ENCODE results near the gene SAMD15.
"Not testable (repeated sequence)": the region's sequence is repeated elsewhere in the genome, so short reads cannot be mapped to it uniquely, and the experiment has no call there.

The SAMD15 gene

DNA sequence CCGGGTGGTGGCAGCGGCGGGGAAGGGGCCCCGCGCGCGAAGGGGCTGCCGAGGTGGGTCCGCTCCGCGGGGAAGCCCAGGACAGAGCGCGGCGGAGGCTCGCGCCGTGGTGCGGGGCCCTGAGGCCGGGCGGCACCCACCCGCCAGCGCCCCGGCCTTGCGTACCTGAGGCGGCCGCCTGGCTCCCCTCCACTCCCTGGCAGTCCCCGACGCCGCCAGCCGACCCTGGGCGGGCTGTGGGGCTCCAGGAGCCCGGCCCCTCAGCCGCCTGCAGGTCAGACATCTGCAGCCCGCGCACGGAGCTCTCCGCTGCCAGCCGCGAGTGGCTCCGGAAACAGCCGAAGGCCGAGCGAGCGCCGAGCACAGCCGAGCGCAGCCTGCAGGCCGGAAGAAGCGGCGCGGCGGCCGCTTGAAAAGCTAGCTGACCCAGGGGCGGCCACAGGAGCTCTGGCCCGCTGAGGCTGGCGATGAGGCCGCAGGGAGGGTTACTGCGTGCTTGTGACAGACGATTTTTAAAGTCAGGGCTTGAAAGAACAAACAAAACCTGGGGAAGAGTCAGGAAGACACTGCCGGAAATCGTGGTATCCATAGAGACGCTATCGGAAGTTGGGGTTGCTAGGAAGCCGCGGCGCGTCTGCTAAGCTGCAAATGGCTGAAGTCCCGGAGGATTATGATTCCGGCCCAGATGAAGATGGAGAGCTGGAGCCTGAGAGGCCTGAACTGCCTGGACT lies at the start of gene SAMD15, which contains the start of gene TMED8:
TSS of gene SAMD15 (plus strand) at position 609 of the 731 bp plus-strand sequence. CDS start at position 649, 40 bp downstream.
TSS of gene TMED8 (minus strand) at position 324 of the 731 bp plus-strand sequence. CDS start at position 283, 41 bp downstream.
- DNase-seq = peak in 1 of 2 experiments; percentile 70

DNA sequence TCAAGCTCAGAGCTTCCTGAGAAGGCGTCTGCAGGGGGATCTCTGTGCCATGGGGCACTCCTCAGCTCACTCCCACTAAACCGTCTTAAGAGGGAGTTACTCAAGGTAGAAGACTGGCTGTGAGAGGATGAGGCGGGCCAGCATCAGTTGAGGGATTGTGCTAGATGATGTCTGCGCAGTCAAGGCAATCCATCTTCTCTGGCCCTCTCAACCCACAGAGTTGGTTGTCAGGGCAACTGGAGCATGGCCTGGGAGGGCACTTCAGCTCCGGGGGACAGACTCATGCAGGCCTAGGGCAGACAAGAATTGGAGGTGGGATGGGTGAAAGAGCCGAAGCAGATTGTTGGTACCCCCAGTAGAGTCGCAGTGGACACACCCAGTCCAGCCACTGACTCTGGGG lies 47.3 kb upstream of the SAMD15 start:
- no peak for DNase-seq

DNA sequence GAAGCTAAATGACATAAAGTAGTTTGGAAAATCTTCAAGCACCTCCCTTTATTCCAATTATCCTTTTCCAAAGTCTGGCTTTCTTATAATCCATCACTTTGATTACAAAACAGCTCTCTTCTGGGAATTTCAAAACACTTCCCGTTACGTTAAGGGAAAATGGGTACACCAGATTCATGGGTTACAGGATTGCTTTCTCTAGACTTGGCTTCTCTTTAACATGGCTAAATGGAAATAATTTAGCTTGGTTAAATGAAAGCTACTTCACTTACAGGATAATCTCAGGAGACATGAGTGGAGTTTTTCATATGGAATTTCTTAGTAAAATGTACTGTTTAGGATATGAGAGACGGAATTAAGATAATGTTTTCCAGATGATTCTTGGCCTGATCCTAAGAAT lies 41.6 kb upstream of the SAMD15 start:
- no peak for DNase-seq

DNA sequence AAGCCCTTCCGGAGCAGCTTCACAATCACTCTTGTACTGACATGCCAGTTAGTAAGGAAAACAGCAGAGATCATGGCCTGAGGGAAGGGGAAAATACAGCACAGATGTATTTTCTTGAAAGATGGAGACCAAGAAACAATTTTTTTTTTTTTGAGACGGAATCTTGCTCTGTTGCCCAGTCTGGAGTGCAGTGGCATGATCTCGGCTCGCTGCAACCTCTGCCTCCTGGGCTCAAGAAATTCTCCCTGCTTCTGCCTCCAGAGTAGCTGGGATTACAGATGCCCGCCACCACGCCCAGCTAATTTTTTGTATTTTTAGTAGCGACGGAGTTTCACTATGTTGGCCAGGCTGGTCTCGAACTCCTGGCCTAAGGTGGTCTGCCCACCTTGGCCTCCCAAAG lies 39.9 kb upstream of the SAMD15 start:
- DNase-seq = not testable (repeated sequence)

DNA sequence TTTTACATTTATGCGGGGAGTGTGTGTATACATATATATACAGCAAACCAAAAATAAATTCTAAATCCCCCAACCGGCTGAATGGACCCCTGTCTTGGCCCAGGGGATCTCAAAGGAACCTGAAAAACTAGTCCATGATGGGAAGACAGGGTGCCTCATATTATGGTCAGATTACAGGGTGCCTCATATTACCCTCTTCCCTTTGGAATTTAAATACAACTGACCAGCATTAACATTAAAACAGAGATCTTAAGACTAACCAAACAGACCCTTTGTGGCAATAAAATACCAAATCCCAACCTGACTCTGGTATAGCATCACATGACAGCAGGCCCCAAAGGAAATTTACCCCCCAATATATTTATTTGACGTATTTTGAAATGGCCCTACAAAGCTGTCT lies 39.3 kb upstream of the SAMD15 start:
- no peak for DNase-seq

DNA sequence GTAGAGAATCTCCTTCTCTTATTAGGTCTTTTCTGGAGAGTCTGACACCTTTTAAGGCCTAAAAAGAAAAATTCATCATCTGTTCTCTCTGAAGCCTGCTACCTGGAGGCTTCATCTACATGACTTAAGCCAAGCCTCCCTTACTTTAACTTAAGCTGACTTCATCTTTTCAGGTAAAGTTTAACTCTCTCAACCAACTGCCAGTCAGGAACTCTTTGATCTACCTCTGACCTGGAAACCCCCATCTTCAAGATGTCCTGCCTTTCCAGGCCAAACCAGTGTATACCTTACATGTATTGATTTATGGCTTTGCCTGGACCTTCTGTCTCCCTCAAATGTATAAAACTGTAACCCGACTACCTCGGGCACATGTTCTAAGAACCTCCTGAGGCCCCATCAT lies 38.9 kb upstream of the SAMD15 start:
- no peak for DNase-seq

DNA sequence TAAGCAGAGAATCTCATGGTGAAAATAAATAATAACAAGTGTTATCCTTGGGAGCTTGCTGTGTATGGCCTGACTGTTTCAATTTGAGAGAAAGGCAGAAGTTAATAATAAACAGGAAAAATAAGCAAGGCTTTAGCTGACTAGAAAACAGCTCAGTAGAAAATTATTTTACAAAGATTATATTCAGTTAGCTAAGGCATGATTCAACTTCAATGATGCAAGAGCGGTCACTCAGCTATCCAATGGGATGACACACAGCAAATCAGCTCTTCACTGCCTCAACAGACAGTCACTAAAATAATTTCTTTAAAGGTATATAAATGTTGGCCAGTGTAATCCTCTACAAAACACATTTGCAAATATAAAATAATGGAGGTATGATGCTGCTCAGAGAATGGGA lies 37.8 kb upstream of the SAMD15 start:
- no peak for DNase-seq

DNA sequence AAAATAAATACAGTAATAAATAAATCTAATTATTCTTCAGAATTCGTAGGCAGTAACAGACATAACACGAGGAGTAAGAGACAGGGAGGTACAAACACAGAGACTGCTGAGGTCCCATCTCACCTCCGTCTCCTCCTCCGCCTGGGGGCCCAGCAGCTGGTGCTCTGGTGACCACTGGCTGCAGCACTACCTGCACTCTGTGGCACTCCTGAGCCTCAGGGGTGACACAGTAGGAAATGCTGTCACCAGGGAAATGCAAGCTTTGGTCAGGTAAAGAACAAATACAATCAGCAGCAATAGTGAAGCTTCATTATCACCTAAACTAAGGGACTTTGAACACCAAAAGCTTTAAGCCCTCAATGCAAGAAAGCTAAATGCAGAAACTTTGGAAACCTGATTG lies 36.8 kb upstream of the SAMD15 start:
- DNase-seq = no peak

DNA sequence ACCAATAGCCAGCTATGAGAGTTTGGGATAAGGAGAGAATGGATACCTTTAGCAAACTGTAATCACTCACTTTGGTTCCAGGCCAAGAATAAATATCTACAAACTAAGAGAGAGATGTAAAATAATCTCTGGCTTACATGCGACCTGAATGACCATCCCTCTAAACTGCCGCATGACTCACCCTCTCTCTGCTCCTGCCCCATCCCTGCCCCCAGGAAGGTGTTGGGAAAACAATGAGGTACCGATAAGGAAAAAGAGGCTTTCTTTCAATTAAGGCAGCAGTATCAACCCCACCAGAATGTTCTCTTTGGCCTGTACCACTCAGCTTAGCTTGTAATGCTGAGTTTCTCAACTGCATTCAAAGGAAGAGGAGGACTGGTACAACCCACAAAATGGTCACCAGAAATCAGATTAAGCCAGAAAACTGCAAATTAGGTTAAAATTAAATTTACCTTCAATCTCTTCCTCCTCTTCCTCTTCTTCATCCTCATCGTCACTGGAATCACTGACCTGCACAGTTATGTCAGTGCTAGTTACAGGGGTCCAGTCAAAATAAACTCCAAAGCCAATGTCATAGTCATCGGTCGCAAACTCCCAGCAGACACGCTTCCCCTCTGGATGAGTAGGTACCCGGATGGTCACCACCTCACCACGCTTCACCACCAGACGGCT lies 34.3 kb upstream of the SAMD15 start:
- no peak for DNase-seq

DNA sequence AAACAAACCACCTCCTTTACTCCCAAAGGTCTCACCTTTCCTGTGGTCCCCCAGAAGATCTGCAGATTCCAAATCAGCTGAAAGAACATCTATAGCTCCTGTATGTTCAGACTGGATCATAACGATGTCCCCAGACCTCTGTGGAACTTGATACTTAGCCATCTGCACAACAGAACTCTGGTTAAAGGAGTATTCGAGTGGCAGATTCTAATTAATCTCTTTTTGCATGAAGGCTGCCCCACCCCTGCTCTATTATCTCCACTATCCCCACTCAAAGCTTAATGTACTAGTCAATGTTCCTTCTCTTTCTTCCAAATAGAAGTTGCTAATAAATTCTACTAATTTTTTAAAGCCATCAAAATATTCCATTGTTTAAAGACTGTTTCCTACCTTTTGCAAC lies 33.5 kb upstream of the SAMD15 start:
- DNase-seq = no peak

DNA sequence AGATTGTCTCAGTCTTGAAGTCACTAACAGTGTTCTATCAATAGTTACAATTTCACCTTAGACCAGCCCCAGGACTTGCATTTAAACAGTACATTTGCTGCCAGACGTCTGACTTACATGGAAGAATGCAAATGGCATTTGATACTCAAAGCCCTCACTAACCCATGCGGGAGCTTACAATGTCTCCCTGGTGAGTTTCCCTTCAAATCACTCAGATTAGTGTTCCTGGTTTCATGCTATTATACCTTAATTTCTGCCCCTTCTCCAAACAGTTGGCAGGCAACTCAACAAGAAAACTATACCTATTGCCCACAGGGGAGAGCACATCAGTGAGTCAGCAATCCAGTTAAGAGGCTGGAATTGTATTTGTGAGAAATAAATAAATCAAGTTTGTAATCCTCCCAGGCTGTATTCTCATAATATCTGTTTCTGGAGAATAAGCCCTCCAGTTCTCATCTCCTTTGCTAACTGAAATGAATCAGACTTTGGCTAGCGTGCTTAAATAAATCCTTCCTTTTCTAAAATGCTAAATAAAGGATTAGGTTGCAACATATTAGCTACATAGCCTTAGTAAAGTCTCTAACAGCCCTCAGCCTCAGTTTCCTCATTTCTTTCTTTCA lies 32.7 kb upstream of the SAMD15 start:
- no peak for DNase-seq

DNA sequence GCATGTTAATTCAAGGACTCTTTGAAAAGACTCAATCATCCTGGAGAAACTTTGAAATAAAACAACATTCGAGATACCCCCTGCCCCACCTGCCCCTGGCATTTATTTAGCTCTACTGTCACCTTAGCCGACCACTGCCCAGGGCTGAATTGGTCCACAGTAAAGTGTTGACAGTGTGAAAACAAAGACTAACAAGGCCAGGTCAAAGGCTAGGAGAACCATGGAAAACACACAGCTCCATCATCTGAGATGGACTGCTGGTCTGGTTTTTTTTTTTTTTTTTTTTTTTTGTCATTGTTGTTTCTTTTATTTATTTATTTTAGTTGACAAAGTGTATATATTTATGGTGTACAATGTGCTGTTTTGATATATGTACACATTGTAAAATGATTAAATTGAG lies 30.7 kb upstream of the SAMD15 start:
- DNase-seq = no peak

DNA sequence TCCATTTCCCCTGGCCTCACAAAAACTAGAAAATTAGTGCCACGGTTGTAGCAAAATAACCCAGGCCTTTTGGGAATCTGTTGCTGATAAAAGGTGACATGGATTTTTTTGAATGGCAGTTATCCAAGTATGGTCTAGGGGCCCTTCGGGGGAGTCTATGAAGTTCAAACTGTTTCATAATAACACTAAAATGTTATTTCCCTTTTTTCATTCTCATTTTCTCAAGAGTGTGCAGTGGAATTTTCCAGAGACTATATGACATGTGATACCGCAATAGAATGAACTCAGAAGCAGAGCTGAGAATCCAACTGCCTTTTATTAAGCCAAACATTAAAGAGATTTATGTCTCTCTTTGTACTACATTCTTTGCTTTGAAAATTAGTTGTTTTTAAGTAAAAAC lies 29.4 kb upstream of the SAMD15 start:
- no peak for DNase-seq

DNA sequence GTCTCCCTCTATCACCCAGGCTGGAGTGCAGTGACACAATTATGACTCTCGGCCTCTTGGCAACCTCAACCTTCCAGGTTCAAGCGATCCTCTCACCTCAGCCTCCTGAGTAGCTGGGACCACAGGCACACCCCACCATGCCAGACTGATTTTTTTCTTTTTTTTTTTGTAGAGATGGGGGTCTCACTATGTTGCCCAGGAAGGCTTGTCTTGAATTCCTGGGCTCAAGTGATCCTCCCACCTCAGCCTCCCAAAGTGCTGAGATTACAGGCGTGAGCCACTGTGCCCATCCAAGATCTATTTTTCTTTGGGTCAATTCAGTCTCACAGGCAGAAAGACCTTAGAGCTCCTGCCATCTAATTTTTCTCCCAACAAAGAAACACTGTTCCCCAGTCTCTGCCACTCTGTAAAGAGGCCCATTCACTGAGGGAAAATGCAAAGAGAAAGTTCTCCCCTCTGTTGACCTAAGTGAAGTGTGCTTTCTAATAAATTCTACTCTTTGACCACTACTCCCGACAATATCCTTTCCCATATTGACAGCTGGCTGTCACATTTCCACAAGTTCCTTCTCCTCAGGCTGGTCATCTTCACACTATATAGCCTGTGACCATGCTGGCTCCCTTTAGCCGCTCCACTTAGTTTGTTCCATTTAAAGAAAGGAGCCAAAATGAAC lies 23.6 kb upstream of the SAMD15 start:
- DNase-seq = no peak

DNA sequence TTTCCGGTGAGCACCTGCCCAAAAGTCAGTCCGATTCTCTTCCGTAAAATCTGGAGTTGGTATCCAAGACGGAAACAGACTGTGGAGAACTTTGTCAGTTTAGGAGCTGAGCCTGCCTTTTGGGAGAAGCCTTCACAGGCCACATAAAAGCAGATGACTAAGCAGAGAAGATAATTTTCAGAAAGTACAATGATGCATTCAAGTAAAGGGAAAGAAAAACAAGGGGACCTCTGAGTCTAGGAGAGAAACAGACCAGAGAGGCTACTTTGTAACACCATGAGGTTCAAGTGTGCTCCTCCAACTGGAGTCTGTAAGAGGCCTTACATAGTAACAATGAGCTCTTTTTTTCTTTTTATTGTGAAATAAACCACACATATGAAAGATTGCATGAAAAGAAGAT lies 21.4 kb upstream of the SAMD15 start:
- no peak for DNase-seq

DNA sequence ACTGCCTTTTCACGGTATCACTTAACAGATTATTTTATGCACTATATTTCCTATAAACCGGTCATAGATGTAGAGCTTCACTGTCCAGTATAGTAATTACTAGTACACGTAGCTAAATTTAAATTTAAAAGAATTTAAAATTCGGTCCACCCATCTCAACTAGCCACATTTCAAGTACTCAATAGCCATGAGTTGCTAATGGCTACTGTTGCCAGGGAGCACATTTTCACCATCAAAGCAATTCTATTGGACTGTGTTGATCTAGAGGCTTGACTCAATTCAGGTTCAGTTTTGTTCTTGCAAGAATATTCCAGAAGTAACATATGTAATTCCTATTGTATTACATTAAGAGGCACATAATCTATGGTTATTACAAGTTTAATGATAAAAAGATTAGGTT lies 20.3 kb upstream of the SAMD15 start:
- DNase-seq = no peak

DNA sequence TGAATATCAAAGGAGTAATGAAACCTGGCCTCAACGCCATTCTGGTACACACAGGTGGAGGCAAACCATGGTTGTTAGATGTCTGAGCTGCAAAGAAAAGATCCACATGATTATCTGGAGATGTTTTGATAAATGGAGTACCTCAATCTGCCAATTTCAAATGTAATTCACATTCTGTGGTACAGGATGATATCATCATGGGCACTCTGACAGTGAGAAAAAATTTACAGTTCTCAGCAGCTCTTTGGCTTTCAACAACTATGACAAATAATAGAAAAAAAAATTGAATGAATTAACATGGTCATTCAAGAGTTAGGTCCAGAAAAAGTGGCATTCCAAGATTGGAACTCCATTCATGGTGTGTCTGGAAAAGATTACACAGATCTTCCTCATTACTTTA lies 17.6 kb upstream of the SAMD15 start:
- DNase-seq = no peak

DNA sequence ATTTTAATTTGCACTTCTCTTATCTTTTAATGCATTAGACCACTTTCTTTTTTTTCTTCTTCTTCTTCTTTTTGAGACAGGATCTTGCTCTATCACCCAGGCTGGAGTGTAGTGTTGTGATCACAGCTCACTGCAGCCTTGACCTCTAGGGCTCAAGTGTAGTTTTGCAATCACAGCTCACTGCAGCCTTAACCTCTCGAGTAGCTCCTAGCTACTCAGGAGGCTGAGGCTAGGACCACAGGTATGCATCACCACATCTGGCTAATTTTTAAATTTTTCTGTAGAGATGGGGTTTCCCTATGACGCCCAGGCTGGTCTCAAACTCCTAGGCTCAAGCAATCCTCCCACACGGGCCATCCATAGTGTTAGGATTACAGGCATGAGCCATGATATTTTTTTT lies 13.0 kb upstream of the SAMD15 start:
- DNase-seq = no peak

DNA sequence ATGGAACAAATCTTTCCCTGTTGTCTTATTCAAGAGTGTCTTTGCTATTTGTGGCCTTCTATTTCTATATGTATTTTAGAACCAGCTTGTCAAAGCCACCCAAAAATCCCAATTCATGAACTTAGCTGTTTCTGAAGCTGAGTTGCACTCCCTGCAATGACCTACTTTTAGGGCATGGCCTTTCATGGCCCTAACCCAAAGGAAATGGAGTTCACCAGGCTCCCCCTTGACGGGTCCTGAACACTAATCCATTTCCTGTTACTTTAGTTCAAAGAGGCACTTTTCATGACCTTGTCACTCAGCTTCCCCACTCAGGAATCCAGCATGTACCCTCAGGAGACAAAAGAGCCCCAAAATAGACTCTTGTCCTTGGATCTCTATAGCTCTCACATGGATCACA lies 7.9 kb upstream of the SAMD15 start:
- no peak for DNase-seq

DNA sequence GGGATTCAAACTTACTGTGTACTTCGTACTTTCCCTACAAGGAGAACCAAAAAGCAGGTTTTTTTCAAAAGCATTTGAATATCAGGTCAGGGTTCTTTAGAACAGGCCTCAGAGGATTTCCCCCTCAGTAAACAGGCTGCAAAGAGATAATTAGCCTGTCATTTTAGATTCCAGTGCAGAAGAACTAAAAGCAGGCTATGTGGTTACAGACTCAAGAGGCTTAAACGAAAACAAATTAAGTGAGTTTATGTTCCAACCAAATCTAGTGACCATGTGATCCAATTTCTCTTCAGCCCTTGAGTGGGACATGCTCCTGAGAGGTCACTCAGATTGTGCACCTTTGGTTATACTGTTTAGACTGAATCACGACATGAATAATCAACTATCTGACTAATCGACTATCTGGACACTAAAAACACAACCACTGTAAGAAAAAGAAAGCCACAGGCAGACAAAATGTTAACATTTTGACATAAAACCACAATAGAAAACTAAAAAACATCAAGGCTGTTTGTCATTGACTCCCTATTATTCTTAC lies 4.8 kb upstream of the SAMD15 start:
- no peak for DNase-seq

DNA sequence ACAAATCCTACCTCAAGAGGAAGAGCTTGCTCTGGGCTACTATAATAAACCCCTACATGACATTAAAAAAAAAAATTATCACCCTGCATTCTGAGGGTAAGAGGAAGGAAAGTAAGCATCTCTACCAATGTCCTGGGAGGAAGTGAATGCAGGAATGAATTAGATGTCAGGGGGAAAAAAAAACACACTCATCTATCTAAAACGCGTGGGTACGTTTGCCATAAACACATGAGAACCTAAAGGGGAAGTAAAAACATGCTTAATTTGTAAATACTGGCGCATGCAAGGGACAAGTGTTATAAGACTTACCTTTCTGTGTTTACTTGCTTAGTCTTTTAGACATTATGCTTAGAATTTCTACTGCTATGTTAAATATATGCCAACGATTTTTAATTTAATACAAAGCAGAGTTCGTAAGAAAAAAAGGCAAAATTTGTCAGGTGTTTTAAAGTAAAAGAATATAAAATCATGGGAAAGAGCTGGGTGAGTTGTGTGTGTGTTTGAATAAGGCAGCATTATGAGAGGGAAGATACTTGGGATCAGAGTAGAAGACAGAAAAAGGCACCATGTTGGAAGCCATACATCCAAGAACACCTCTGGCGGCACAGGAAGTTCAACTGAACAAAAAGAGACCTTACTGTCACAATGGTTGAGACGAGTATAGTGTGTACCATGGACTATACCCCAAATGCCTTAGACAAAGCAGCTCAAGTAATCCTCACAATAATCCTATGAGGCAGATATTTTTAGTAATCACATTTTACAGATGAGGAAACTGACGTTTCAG lies 1.8 kb upstream of the SAMD15 start:
- DNase-seq = no peak

DNA sequence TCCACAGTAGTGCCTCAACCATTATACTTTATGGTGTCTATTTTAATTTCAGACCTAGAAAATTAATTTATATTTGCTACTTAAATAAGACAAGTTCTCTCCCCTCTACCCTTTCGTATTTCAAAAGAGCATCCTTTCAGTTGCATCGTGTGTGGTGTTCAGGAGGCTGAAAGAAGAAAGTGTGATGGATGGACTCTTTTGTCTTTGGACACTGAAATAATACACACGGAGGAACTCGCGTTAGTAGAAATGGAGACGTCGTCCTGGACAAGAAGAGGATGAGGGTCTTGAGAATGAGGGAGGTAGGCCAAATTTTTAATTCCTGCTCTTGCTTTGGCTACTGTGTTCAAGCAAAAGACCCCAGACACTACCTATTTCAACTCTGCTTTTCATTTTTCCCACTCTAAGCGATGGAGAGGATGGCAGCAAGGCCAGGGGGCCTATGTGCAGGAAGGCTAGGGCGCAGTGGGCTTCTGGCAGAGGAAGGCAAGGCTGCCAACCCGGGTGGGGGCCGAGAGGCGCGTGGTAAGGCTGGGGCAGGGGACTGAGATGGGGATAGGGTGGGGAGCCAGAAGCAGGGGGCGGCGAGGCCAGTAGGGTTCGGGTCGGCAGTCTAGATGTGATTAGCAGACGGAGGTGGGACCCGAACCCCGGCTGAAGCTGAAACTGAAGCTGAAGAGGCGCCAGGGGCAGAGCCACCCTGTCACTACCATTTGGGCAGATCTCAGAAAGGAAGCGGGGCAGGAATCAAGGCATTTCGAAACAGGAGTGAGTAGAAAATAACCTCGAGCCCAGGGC lies 1.0 kb upstream of the SAMD15 start:
- no peak for DNase-seq

Data from cerebellar nuclear complex (tissue), 1 donor.